ENCODE results near the gene ZNF260.
A peak's percentile ranks its signal among the peaks of the same experiment; 100 is the strongest.

The ZNF260 gene

GRCh38 chr19:36526581-36526980 is 1.5 kb downstream of the ZNF260 start:
- in situ Hi-C loops (cut with HindIII; ENCODE audit: low sequenced_read_pairs), result no loop called here
- no peak overlapping the region for H3K4me3 ChIP-seq (ENCODE audit: low read depth, low read length)
- TF ChIP-seq CTCF (IDR thresholded peaks at IDR 0.05; ENCODE audit: low read depth, low read length), result no peak
- DNase-seq (ENCODE audit: low read depth, low spot score), result no peak

GRCh38 chr19:36524617-36525016 is 3.5 kb downstream of the ZNF260 start:
- TF ChIP-seq CTCF (IDR thresholded peaks at IDR 0.05; ENCODE audit: low read depth, low read length), result no peak
- in situ Hi-C loops (cut with HindIII; ENCODE audit: low sequenced_read_pairs), result no loop called here
- no peak for DNase-seq (ENCODE audit: low read depth, low spot score)
- no peak overlapping the region for H3K4me3 ChIP-seq (ENCODE audit: low read depth, low read length)

DNA sequence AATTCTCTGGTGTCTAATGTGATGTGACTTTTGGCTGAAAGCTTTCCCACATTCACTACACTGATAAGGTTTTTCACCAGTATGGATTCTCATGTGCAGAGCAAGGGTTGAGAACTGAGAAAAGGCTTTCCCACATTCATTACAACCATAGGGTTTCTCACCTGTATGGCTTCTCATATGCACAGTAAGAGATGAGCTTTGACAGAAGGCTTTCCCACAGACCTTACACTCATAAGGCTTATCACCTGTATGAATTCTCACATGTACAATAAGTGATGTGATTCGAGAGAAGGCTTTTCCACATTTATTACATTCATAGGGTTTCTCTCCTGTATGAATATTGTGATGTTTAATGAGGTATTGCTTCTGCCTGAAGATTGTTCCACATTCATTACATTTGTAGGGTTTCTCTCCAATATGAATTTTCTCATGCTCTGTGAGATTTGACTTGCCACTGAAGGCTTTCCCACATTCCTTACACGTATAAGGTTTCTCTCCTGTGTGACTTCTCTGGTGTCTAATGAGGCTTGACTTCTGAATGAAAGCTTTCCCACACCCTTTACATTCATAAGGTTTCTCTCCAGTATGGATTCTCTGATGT is 14.0 kb downstream of the ZNF260 start:
- in situ Hi-C loops (cut with HindIII; ENCODE audit: low sequenced_read_pairs), result no loop called here
- H3K4me3 ChIP-seq (ENCODE audit: low read depth, low read length), result no peak overlapping the region
- DNase-seq (ENCODE audit: low read depth, low spot score), result peak; percentile 10
- TF ChIP-seq CTCF (IDR thresholded peaks at IDR 0.05; ENCODE audit: low read depth, low read length), result no peak

DNA sequence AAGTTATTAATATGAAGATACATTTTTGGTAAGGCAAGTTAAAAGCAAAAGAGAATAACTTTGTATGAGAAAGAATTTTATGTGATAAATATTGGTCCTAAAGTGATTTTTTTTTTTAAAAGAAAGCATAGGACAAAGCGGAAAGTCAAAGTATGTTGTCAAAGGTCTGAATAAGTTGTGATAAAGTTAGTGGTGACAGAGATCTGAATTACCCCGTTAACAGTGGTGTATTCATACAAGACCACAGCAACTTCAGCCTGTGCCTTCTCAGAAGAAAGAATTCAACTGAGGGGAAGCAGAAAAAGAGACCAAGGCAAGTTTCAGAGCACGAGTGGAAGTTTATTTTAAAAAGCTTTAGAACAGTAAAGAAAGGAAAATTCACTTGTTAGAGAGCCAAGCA is 19.7 kb downstream of the ZNF260 start:
- TF ChIP-seq CTCF (IDR thresholded peaks at IDR 0.05; ENCODE audit: low read depth, low read length), result no peak
- in situ Hi-C loops (cut with HindIII; ENCODE audit: low sequenced_read_pairs), result no loop called here
- DNase-seq (ENCODE audit: low read depth, low spot score), result no peak
- H3K4me3 ChIP-seq (ENCODE audit: low read depth, low read length), result no peak overlapping the region

DNA sequence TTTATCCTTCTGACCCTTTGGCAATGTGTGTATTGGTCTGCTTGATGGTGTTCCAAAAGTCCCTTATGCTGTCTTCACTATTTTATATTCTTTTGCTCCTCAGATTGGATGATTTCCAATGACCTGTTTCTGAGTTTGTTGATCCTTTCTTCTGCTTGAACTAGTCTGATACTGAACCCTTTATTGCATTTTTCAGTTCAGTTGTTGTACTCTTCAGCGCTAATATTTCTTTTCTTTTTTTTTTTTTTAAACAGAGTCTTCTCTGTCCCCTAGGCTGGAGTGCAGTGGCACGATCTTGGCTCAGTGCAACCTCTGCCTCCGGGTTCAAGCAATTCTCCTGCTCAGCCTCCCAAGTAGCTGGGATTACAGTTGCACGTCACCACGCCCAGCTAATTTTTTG is 26.1 kb downstream of the ZNF260 start:
- no peak for DNase-seq (ENCODE audit: low read depth, low spot score)

GRCh38 chr19:36497001-36497400 is 31.1 kb downstream of the ZNF260 start:
- in situ Hi-C loops (cut with HindIII; ENCODE audit: low sequenced_read_pairs), result no loop called here
- no peak for DNase-seq (ENCODE audit: low read depth, low spot score)
- H3K4me3 ChIP-seq (ENCODE audit: low read depth, low read length), result no peak overlapping the region
- no peak for TF ChIP-seq CTCF (IDR thresholded peaks at IDR 0.05; ENCODE audit: low read depth, low read length)

More for the DNA sequence above, 26.1 kb downstream of the ZNF260 start:
- in situ Hi-C loops (cut with HindIII; ENCODE audit: low sequenced_read_pairs), result no loop called here
- TF ChIP-seq CTCF (IDR thresholded peaks at IDR 0.05; ENCODE audit: low read depth, low read length), result no peak
- no peak overlapping the region for H3K4me3 ChIP-seq (ENCODE audit: low read depth, low read length)

Data from astrocyte of the spinal cord (primary cell).